A549 (cell line): ENCODE results near the gene CBR1.

Experiments used
- GATA3 ChIP-seq: IDR thresholded peaks from 2 replicates; pipeline ENCODE4 v1.6.1; 2012; ENCODE audit warnings: borderline replicate concordance
- MAZ ChIP-seq: fragments of 150-350 bp; IDR thresholded peaks from 2 replicates; pipeline ENCODE4 v1.6.1; 2014; ENCODE audit warnings: antibody characterized with exemption, low read depth, low read length, borderline replicate concordance
- MYC ChIP-seq: IDR thresholded peaks from 2 replicates; pipeline ENCODE4 v1.6.1; 2012; ENCODE audit warnings: mild to moderate bottlenecking, inconsistent platforms, low read length, improper control_type of control experiment, borderline replicate concordance
- NR3C1 ChIP-seq: fragments of >200 bp; sonication (Bioruptor Twin); formaldehyde crosslinking; IDR thresholded peaks from 3 replicates; pipeline ENCODE4 v1.6.1; 2017
- POLR2A ChIP-seq: IDR thresholded peaks from 2 replicates; pipeline ENCODE4 v1.6.1; 2012; ENCODE audit warnings: mild to moderate bottlenecking, low read length
- RAD21 ChIP-seq, 2 experiments: fragments of >200 bp in 1 of 2; sonication (Bioruptor Twin) in 1 of 2; formaldehyde crosslinking in 1 of 2; IDR thresholded peaks in 1 of 2; conservative IDR thresholded peaks in 1 of 2; 2 replicates in 1 of 2; 3 replicates in 1 of 2; pipeline ENCODE4 v1.6.1; 2012 to 2018; ENCODE audit warnings: inconsistent platforms in 1 of 2
- RCOR1 ChIP-seq: fragments of 150-350 bp; IDR thresholded peaks from 2 replicates; pipeline ENCODE4 v1.6.1; 2014; ENCODE audit warnings: antibody characterized with exemption, low read length, low read depth
- RFX5 ChIP-seq: fragments of 450-650 bp; IDR thresholded peaks from 2 replicates; pipeline ENCODE4 v1.7.1; 2014; ENCODE audit warnings: antibody characterized with exemption, mild to moderate bottlenecking, moderate library complexity
- TF ChIP-seq, protein P1 (sequence below): fragments of >200 bp; sonication (Bioruptor Twin); formaldehyde crosslinking; IDR thresholded peaks from 3 replicates; pipeline ENCODE4 v1.5.1; 2016
- TF ChIP-seq, protein P2 (sequence below): fragments of 150-350 bp; IDR thresholded peaks from 2 replicates; pipeline ENCODE4 v1.6.1; 2014; ENCODE audit warnings: low read depth, mild to moderate bottlenecking, low read length

DNA sequence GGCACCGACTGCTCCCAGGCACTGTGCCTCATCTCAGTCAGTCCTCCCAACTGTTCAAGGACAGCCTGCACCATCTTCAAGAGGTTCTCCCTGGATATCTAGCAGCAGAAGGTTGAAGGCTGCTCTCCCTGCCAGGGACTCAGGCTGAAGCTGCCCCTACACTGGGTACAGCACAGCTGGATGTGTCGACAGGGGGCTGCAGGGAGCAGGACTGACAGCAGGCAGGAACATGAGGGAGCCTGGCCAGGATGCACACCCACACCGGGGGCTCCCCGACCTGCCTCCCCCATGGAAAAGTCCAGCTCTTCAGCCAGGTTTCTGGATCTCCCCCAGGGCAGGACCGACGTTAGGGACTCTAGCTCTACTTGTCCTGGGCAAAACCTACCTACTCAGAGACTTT lies 30.0 kb upstream of the CBR1 start:
- TF ChIP-seq, protein P1, sequence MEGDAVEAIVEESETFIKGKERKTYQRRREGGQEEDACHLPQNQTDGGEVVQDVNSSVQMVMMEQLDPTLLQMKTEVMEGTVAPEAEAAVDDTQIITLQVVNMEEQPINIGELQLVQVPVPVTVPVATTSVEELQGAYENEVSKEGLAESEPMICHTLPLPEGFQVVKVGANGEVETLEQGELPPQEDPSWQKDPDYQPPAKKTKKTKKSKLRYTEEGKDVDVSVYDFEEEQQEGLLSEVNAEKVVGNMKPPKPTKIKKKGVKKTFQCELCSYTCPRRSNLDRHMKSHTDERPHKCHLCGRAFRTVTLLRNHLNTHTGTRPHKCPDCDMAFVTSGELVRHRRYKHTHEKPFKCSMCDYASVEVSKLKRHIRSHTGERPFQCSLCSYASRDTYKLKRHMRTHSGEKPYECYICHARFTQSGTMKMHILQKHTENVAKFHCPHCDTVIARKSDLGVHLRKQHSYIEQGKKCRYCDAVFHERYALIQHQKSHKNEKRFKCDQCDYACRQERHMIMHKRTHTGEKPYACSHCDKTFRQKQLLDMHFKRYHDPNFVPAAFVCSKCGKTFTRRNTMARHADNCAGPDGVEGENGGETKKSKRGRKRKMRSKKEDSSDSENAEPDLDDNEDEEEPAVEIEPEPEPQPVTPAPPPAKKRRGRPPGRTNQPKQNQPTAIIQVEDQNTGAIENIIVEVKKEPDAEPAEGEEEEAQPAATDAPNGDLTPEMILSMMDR, result no peak
- TF ChIP-seq RAD21 (conservative IDR thresholded peaks at IDR 0.05 in 1 of 2, IDR thresholded peaks at IDR 0.05 in 1 of 2) (no peak), RCOR1 (no peak), MYC (no peak), GATA3 (no peak), POLR2A (no peak), RFX5 (no peak), MAZ (no peak), NR3C1 (no peak)
- TF ChIP-seq, protein P2, sequence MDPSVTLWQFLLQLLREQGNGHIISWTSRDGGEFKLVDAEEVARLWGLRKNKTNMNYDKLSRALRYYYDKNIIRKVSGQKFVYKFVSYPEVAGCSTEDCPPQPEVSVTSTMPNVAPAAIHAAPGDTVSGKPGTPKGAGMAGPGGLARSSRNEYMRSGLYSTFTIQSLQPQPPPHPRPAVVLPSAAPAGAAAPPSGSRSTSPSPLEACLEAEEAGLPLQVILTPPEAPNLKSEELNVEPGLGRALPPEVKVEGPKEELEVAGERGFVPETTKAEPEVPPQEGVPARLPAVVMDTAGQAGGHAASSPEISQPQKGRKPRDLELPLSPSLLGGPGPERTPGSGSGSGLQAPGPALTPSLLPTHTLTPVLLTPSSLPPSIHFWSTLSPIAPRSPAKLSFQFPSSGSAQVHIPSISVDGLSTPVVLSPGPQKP, result no peak
